Measurements from ENCODE around the gene PTPRN2. TPM values are rescaled to one million over a fixed set of nuclear protein-coding genes. Genes with fewer than 3 reads are reported as not detected.

PTPRN2 gene
- polyA plus RNA-seq, 2 donors, result 0.37 to 0.40 TPM

GRCh38 chr7:158491094-158491493, 96.5 kb downstream of the PTPRN2 start:
- H3K36me3 ChIP-seq (ENCODE audit: control insufficient read depth in 2 of 2, insufficient read depth in 2 of 2, low read length in 1 of 2), result no peaks in the 10 kb centered on the region

GRCh38 chr7:158490171-158490782, 97.3 kb downstream of the PTPRN2 start:
- WGBS, 2 donors, result 94 to 97% methylated on average over 47 of the region's 47 CpGs
- Histone ChIP-seq H3K36me3 (ENCODE audit: control insufficient read depth in 2 of 2, insufficient read depth in 2 of 2, low read length in 1 of 2) (no peaks in the 10 kb centered on the region), H3K27me3 (ENCODE audit: control insufficient read depth in 1 of 2, insufficient read depth in 2 of 2, low read length in 2 of 2) (no peaks in the 10 kb centered on the region), H3K27ac (ENCODE audit: low read depth in 2 of 2, low read length in 1 of 2) (no peak overlapping the region), H3K9me3 (ENCODE audit: control insufficient read depth in 2 of 2, insufficient read depth in 1 of 2, low read depth in 1 of 2, low read length in 1 of 2) (peaks cover 0 to 2% of the 10 kb centered on the region in 2 donors), H3K4me3 (ENCODE audit: low read depth in 1 of 2, low read length in 2 of 2) (no peak overlapping the region), H3K4me1 (ENCODE audit: control insufficient read depth in 2 of 2, insufficient read depth in 2 of 2, low read length in 1 of 2) (no peaks in the 10 kb centered on the region)

More at GRCh38 chr7:158491094-158491493, 96.5 kb downstream of the PTPRN2 start:
- 79 to 87% methylated on average over 11 of the region's 11 CpGs for WGBS, 2 donors
- H3K4me1 ChIP-seq (ENCODE audit: control insufficient read depth in 2 of 2, insufficient read depth in 2 of 2, low read length in 1 of 2), result peaks cover 0 to 3% of the 10 kb centered on the region in 2 donors
- peaks cover 0 to 2% of the 10 kb centered on the region in 2 donors for H3K9me3 ChIP-seq (ENCODE audit: control insufficient read depth in 2 of 2, insufficient read depth in 1 of 2, low read depth in 1 of 2, low read length in 1 of 2)
- H3K27ac ChIP-seq (ENCODE audit: low read depth in 2 of 2, low read length in 1 of 2), result no peak overlapping the region
- no peaks in the 10 kb centered on the region for H3K27me3 ChIP-seq (ENCODE audit: control insufficient read depth in 1 of 2, insufficient read depth in 2 of 2, low read length in 2 of 2)
- H3K4me3 ChIP-seq (ENCODE audit: low read depth in 1 of 2, low read length in 2 of 2), result no peak overlapping the region

GRCh38 chr7:158489462-158490155, 98.0 kb downstream of the PTPRN2 start:
- Histone ChIP-seq H3K9me3 (ENCODE audit: control insufficient read depth in 2 of 2, insufficient read depth in 1 of 2, low read depth in 1 of 2, low read length in 1 of 2) (peaks cover 0 to 2% of the 10 kb centered on the region in 2 donors), H3K4me3 (ENCODE audit: low read depth in 1 of 2, low read length in 2 of 2) (no peak overlapping the region), H3K4me1 (ENCODE audit: control insufficient read depth in 2 of 2, insufficient read depth in 2 of 2, low read length in 1 of 2) (no peaks in the 10 kb centered on the region), H3K27ac (ENCODE audit: low read depth in 2 of 2, low read length in 1 of 2) (no peak overlapping the region), H3K36me3 (ENCODE audit: control insufficient read depth in 2 of 2, insufficient read depth in 2 of 2, low read length in 1 of 2) (no peaks in the 10 kb centered on the region), H3K27me3 (ENCODE audit: control insufficient read depth in 1 of 2, insufficient read depth in 2 of 2, low read length in 2 of 2) (no peaks in the 10 kb centered on the region)
- WGBS, 2 donors, result 92 to 93% methylated on average over 48 to 51 of the region's 51 CpGs

GRCh38 chr7:158488181-158488971, 99.2 kb downstream of the PTPRN2 start:
- Histone ChIP-seq H3K27ac (ENCODE audit: low read depth in 2 of 2, low read length in 1 of 2) (no peak overlapping the region), H3K36me3 (ENCODE audit: control insufficient read depth in 2 of 2, insufficient read depth in 2 of 2, low read length in 1 of 2) (no peaks in the 10 kb centered on the region), H3K9me3 (ENCODE audit: control insufficient read depth in 2 of 2, insufficient read depth in 1 of 2, low read depth in 1 of 2, low read length in 1 of 2) (peaks cover 0 to 2% of the 10 kb centered on the region in 2 donors), H3K4me1 (ENCODE audit: control insufficient read depth in 2 of 2, insufficient read depth in 2 of 2, low read length in 1 of 2) (no peaks in the 10 kb centered on the region), H3K27me3 (ENCODE audit: control insufficient read depth in 1 of 2, insufficient read depth in 2 of 2, low read length in 2 of 2) (no peaks in the 10 kb centered on the region), H3K4me3 (ENCODE audit: low read depth in 1 of 2, low read length in 2 of 2) (no peak overlapping the region)
- WGBS, 2 donors, result 87 to 88% methylated on average over 42 of the region's 42 CpGs

- 61 to 68% methylated on average over 18 of the region's 18 CpGs for WGBS, 2 donors
- H3K9me3 ChIP-seq (ENCODE audit: control insufficient read depth in 2 of 2, insufficient read depth in 1 of 2, low read depth in 1 of 2, low read length in 1 of 2), result peaks cover 0 to 2% of the 10 kb centered on the region in 2 donors
These were observed 99.9 kb downstream of the PTPRN2 start for GRCh38 chr7:158487631-158488151.

GRCh38 chr7:158486919-158487318, 100.7 kb downstream of the PTPRN2 start:
- Histone ChIP-seq H3K27ac (ENCODE audit: low read depth in 2 of 2, low read length in 1 of 2) (no peak overlapping the region), H3K9me3 (ENCODE audit: control insufficient read depth in 2 of 2, insufficient read depth in 1 of 2, low read depth in 1 of 2, low read length in 1 of 2) (peaks cover 0 to 2% of the 10 kb centered on the region in 2 donors), H3K27me3 (ENCODE audit: control insufficient read depth in 1 of 2, insufficient read depth in 2 of 2, low read length in 2 of 2) (no peaks in the 10 kb centered on the region), H3K4me3 (ENCODE audit: low read depth in 1 of 2, low read length in 2 of 2) (no peak overlapping the region), H3K36me3 (ENCODE audit: control insufficient read depth in 2 of 2, insufficient read depth in 2 of 2, low read length in 1 of 2) (no peaks in the 10 kb centered on the region), H3K4me1 (ENCODE audit: control insufficient read depth in 2 of 2, insufficient read depth in 2 of 2, low read length in 1 of 2) (no peaks in the 10 kb centered on the region)
- WGBS, 2 donors, result 95% methylated on average over 8 of the region's 8 CpGs

More at GRCh38 chr7:158487631-158488151, 99.9 kb downstream of the PTPRN2 start:
- Histone ChIP-seq H3K27me3 (ENCODE audit: control insufficient read depth in 1 of 2, insufficient read depth in 2 of 2, low read length in 2 of 2) (no peaks in the 10 kb centered on the region), H3K36me3 (ENCODE audit: control insufficient read depth in 2 of 2, insufficient read depth in 2 of 2, low read length in 1 of 2) (no peaks in the 10 kb centered on the region), H3K27ac (ENCODE audit: low read depth in 2 of 2, low read length in 1 of 2) (no peak overlapping the region), H3K4me3 (ENCODE audit: low read depth in 1 of 2, low read length in 2 of 2) (no peak overlapping the region), H3K4me1 (ENCODE audit: control insufficient read depth in 2 of 2, insufficient read depth in 2 of 2, low read length in 1 of 2) (no peaks in the 10 kb centered on the region)

- no peak overlapping the region for H3K4me3 ChIP-seq (ENCODE audit: low read depth in 1 of 2, low read length in 2 of 2)
- no peaks in the 10 kb centered on the region for H3K4me1 ChIP-seq (ENCODE audit: control insufficient read depth in 2 of 2, insufficient read depth in 2 of 2, low read length in 1 of 2)
- H3K27me3 ChIP-seq (ENCODE audit: control insufficient read depth in 1 of 2, insufficient read depth in 2 of 2, low read length in 2 of 2), result no peaks in the 10 kb centered on the region
- H3K27ac ChIP-seq (ENCODE audit: low read depth in 2 of 2, low read length in 1 of 2), result no peak overlapping the region
- 92 to 94% methylated on average over 45 to 50 of the region's 50 CpGs for WGBS, 2 donors
- no peaks in the 10 kb centered on the region for H3K36me3 ChIP-seq (ENCODE audit: control insufficient read depth in 2 of 2, insufficient read depth in 2 of 2, low read length in 1 of 2)
- no peaks in the 10 kb centered on the region for H3K9me3 ChIP-seq (ENCODE audit: control insufficient read depth in 2 of 2, insufficient read depth in 1 of 2, low read depth in 1 of 2, low read length in 1 of 2)
These were observed 102.7 kb downstream of the PTPRN2 start for GRCh38 chr7:158484801-158485531.

- no peak overlapping the region for H3K27ac ChIP-seq (ENCODE audit: low read depth in 2 of 2, low read length in 1 of 2)
- no peaks in the 10 kb centered on the region for H3K27me3 ChIP-seq (ENCODE audit: control insufficient read depth in 1 of 2, insufficient read depth in 2 of 2, low read length in 2 of 2)
- H3K4me1 ChIP-seq (ENCODE audit: control insufficient read depth in 2 of 2, insufficient read depth in 2 of 2, low read length in 1 of 2), result peaks cover 0 to 2% of the 10 kb centered on the region in 2 donors
- H3K4me3 ChIP-seq (ENCODE audit: low read depth in 1 of 2, low read length in 2 of 2), result no peak overlapping the region
- H3K36me3 ChIP-seq (ENCODE audit: control insufficient read depth in 2 of 2, insufficient read depth in 2 of 2, low read length in 1 of 2), result no peaks in the 10 kb centered on the region
- 81 to 87% methylated on average over 3 of the region's 3 CpGs for WGBS, 2 donors
- H3K9me3 ChIP-seq (ENCODE audit: control insufficient read depth in 2 of 2, insufficient read depth in 1 of 2, low read depth in 1 of 2, low read length in 1 of 2), result no peaks in the 10 kb centered on the region
These were observed 105.1 kb downstream of the PTPRN2 start for GRCh38 chr7:158482480-158482879.

GRCh38 chr7:158479664-158480025, 108.0 kb downstream of the PTPRN2 start:
- Histone ChIP-seq H3K4me3 (ENCODE audit: low read depth in 1 of 2, low read length in 2 of 2) (no peak overlapping the region), H3K4me1 (ENCODE audit: control insufficient read depth in 2 of 2, insufficient read depth in 2 of 2, low read length in 1 of 2) (peaks cover 0 to 2% of the 10 kb centered on the region in 2 donors), H3K27me3 (ENCODE audit: control insufficient read depth in 1 of 2, insufficient read depth in 2 of 2, low read length in 2 of 2) (no peaks in the 10 kb centered on the region), H3K36me3 (ENCODE audit: control insufficient read depth in 2 of 2, insufficient read depth in 2 of 2, low read length in 1 of 2) (no peaks in the 10 kb centered on the region), H3K9me3 (ENCODE audit: control insufficient read depth in 2 of 2, insufficient read depth in 1 of 2, low read depth in 1 of 2, low read length in 1 of 2) (no peaks in the 10 kb centered on the region), H3K27ac (ENCODE audit: low read depth in 2 of 2, low read length in 1 of 2) (no peak overlapping the region)
- 91 to 94% methylated on average over 14 of the region's 14 CpGs for WGBS, 2 donors
